Measurements from ENCODE around the gene ARL4C. TPM values are rescaled to one million over a fixed set of nuclear protein-coding genes. Genes with fewer than 3 reads are reported as not detected.

ARL4C gene
- polyA plus RNA-seq, 4 donors = 47.4 to 58.1 (median 56.1) TPM

GRCh38 chr2:234502285-234502918, 5.5 kb upstream of the ARL4C start:
- DNase-seq (ENCODE audit: low read depth in 4 of 4, low spot score in 3 of 4) = no peak

- DNase-seq (ENCODE audit: low read depth in 4 of 4, low spot score in 3 of 4) = no peak
Observed at GRCh38 chr2:234500394-234501006, 3.6 kb upstream of the ARL4C start.

GRCh38 chr2:234497594-234498235, 834 bp upstream of the ARL4C start:
- no peak for DNase-seq (ENCODE audit: low read depth in 4 of 4, low spot score in 3 of 4)

GRCh38 chr2:234496055-234496834, 636 bp downstream of the ARL4C start:
- DNase-seq (ENCODE audit: low read depth in 4 of 4, low spot score in 3 of 4) = peak in 1 of 4 donors; percentile 39

- no peak for DNase-seq (ENCODE audit: low read depth in 4 of 4, low spot score in 3 of 4)
Observed at GRCh38 chr2:234495251-234496054, 1.4 kb downstream of the ARL4C start.

- DNase-seq (ENCODE audit: low read depth in 4 of 4, low spot score in 3 of 4) = no peak
Observed at GRCh38 chr2:234494361-234495250, 2.3 kb downstream of the ARL4C start.

- no peak for DNase-seq (ENCODE audit: low read depth in 4 of 4, low spot score in 3 of 4)
Observed at GRCh38 chr2:234493796-234494195, 3.1 kb downstream of the ARL4C start.

GRCh38 chr2:234492717-234493485, 4.0 kb downstream of the ARL4C start:
- DNase-seq (ENCODE audit: low read depth in 4 of 4, low spot score in 3 of 4) = no peak

GRCh38 chr2:234491897-234492296, 5.0 kb downstream of the ARL4C start:
- no peak for DNase-seq (ENCODE audit: low read depth in 4 of 4, low spot score in 3 of 4)

- DNase-seq (ENCODE audit: low read depth in 4 of 4, low spot score in 3 of 4) = no peak
Observed at GRCh38 chr2:234491281-234491680, 5.6 kb downstream of the ARL4C start.

- DNase-seq (ENCODE audit: low read depth in 4 of 4, low spot score in 3 of 4) = no peak
Observed at GRCh38 chr2:234490271-234491091, 6.4 kb downstream of the ARL4C start.

- no peak for DNase-seq (ENCODE audit: low read depth in 4 of 4, low spot score in 3 of 4)
Observed at GRCh38 chr2:234488913-234489451, 7.9 kb downstream of the ARL4C start.

- no peak for DNase-seq (ENCODE audit: low read depth in 4 of 4, low spot score in 3 of 4)
Observed at GRCh38 chr2:234488486-234488885, 8.4 kb downstream of the ARL4C start.

GRCh38 chr2:234487356-234487755, 9.5 kb downstream of the ARL4C start:
- DNase-seq (ENCODE audit: low read depth in 4 of 4, low spot score in 3 of 4) = no peak

GRCh38 chr2:234483568-234484251, 13.2 kb downstream of the ARL4C start:
- no peak for DNase-seq (ENCODE audit: low read depth in 4 of 4, low spot score in 3 of 4)

- no peak for DNase-seq (ENCODE audit: low read depth in 4 of 4, low spot score in 3 of 4)
Observed at GRCh38 chr2:234481301-234481700, 15.6 kb downstream of the ARL4C start.

GRCh38 chr2:234480337-234480736, 16.5 kb downstream of the ARL4C start:
- DNase-seq (ENCODE audit: low read depth in 4 of 4, low spot score in 3 of 4) = no peak

All from right renal pelvis (tissue), 4 donors.